Endothelial cell of umbilical vein (primary cell): Measurements from ENCODE around the gene ATAD1. TPM values are rescaled to one million over a fixed set of nuclear protein-coding genes. Genes with fewer than 3 reads are reported as not detected.

Experiments
- BruUV-seq: library from RNA; stranded (reverse); fragments of 400-500 nt; replicated peaks from 2 replicates; lab custom pipeline; 2021; lab: Mats Ljungman, UMichigan
- CTCF ChIA-PET: fragments of 300-600, 350-600 bp; sonication (Branson Sonifier 250); formaldehyde crosslinking; loops from one replicate; lab custom pipeline; 2021; ENCODE audit warnings: antibody characterized with exemption, inconsistent platforms; lab: Charles Lee
- POLR2A ChIA-PET: fragments of 300-600, 350-600 bp; sonication (Branson Sonifier 250); formaldehyde crosslinking; loops from one replicate; lab custom pipeline; 2021; ENCODE audit warnings: antibody characterized with exemption, inconsistent platforms; lab: Charles Lee
- DNase-seq: peaks from one replicate; pipeline ENCODE4 v3.0.0-alpha.2; 2011; ENCODE audit warnings: low read depth, low spot score
- FAIRE-seq: peaks from 2 replicates; lab custom pipeline; 2011; peaks lifted over from hg19 to GRCh38; lab: Jason Lieb, UNC
- H2AFZ ChIP-seq: 2 replicates; pipeline ENCODE4 v1.6.0; 2012; ENCODE audit warnings: low read depth, low read length, control low read depth, inconsistent platforms
- H3K27ac ChIP-seq: 2 replicates; pipeline ENCODE4 v1.5.1; 2011; ENCODE audit warnings: low read depth, mild to moderate bottlenecking, control low read depth, low read length, moderate library complexity; ENCODE audit not compliant: insufficient read depth
- H3K27me3 ChIP-seq, 2 experiments: 2 replicates each; pipeline versions ENCODE4 v1.6.0 to v1.6.1; 2011; ENCODE audit warnings: low read length in 2 of 2, mixed read lengths in 1 of 2; ENCODE audit not compliant: control insufficient read depth in 2 of 2, insufficient read depth in 2 of 2
- H3K36me3 ChIP-seq, 2 experiments: 2 replicates in 1 of 2; 3 replicates in 1 of 2; pipeline ENCODE4 v1.5.1; 2011; ENCODE audit warnings: low read length in 2 of 2, mild to moderate bottlenecking in 1 of 2, moderate library complexity in 1 of 2; ENCODE audit not compliant: control insufficient read depth in 2 of 2, insufficient read depth in 2 of 2; ENCODE audit errors: extremely low read depth in 1 of 2
- H3K4me1 ChIP-seq: 3 replicates; pipeline ENCODE4 v1.5.1; 2011; ENCODE audit warnings: mild to moderate bottlenecking, low read length; ENCODE audit not compliant: control insufficient read depth, insufficient read depth; ENCODE audit errors: extremely low read depth
- H3K4me2 ChIP-seq: 2 replicates; pipeline ENCODE4 v1.6.1; 2011; ENCODE audit warnings: low read length, control low read depth, mixed read lengths; ENCODE audit not compliant: insufficient read depth
- H3K4me3 ChIP-seq, 3 experiments: fragments of 200-600 bp in 1 of 3; sonication (generic), shearing (Covaris generic) in 1 of 3; replicated peaks in 1 of 3; 2 replicates each; pipeline ENCODE4 v1.5.1; 2011 to 2016; ENCODE audit warnings: control low read depth in 3 of 3, low read length in 3 of 3, mild to moderate bottlenecking in 2 of 3, inconsistent platforms in 1 of 3, low read depth in 1 of 3, moderate library complexity in 1 of 3; ENCODE audit not compliant: insufficient read depth in 1 of 3
- H3K79me2 ChIP-seq: 2 replicates; pipeline ENCODE4 v1.6.0; 2012; ENCODE audit warnings: low read length, inconsistent platforms; ENCODE audit not compliant: control insufficient read depth, insufficient read depth
- H3K9ac ChIP-seq: replicated peaks from 2 replicates; pipeline ENCODE3; 2011; ENCODE audit warnings: low read length, control low read depth; ENCODE audit not compliant: insufficient read depth; ENCODE audit errors: extremely low read depth
- H3K9me1 ChIP-seq: replicated peaks from 3 replicates; pipeline ENCODE4 v1.6.0; 2011; ENCODE audit warnings: mild to moderate bottlenecking, low read length; ENCODE audit not compliant: control insufficient read depth, insufficient read depth; ENCODE audit errors: extremely low read depth
- H3K9me3 ChIP-seq: replicated peaks from 2 replicates; pipeline ENCODE4 v1.5.1; 2012; ENCODE audit warnings: low read length, inconsistent platforms; ENCODE audit not compliant: control insufficient read depth, insufficient read depth
- H4K20me1 ChIP-seq: replicated peaks from 2 replicates; pipeline ENCODE3; 2011; ENCODE audit warnings: mild to moderate bottlenecking, low read length; ENCODE audit not compliant: control insufficient read depth, insufficient read depth; ENCODE audit errors: extremely low read depth
- EZH2 ChIP-seq: IDR thresholded peaks from 2 replicates; pipeline ENCODE4 v1.6.1; 2012; ENCODE audit warnings: borderline replicate concordance, low read depth, mild to moderate bottlenecking, moderate library complexity, low read length, inconsistent platforms; ENCODE audit not compliant: severe bottlenecking
- FOS ChIP-seq: IDR thresholded peaks from 2 replicates; pipeline ENCODE4 v1.6.1; 2011; ENCODE audit warnings: mild to moderate bottlenecking, low read length, moderate library complexity, borderline replicate concordance; ENCODE audit not compliant: insufficient read depth
- GATA2 ChIP-seq: IDR thresholded peaks from 2 replicates; pipeline ENCODE4 v1.7.0; 2011; ENCODE audit warnings: low read depth, mild to moderate bottlenecking, moderate library complexity, mixed read lengths, low read length; ENCODE audit not compliant: insufficient read length, insufficient read depth
- JUN ChIP-seq: IDR thresholded peaks from 2 replicates; pipeline ENCODE4 v1.6.1; 2011; ENCODE audit warnings: borderline replicate concordance, low read depth; ENCODE audit not compliant: insufficient read length, insufficient read depth
- MAX ChIP-seq: IDR thresholded peaks from 2 replicates; pipeline ENCODE4 v1.6.1; 2011; ENCODE audit not compliant: insufficient read depth, insufficient read length
- MYC ChIP-seq: IDR thresholded peaks from one replicate; pipeline ENCODE4 v1.6.1; 2011; ENCODE audit warnings: mild to moderate bottlenecking, low read depth, low read length
- POLR2A ChIP-seq: IDR thresholded peaks from 2 replicates; pipeline ENCODE4 v1.6.1; 2012; ENCODE audit warnings: low read depth, mild to moderate bottlenecking, control low read depth, low read length
- POLR2AphosphoS5 ChIP-seq: IDR thresholded peaks from 2 replicates; pipeline ENCODE4 v1.6.1; 2012; ENCODE audit warnings: low read depth, mild to moderate bottlenecking, control low read depth, low read length, moderate library complexity; ENCODE audit not compliant: insufficient read depth
- dilution Hi-C: fragments of 300-500 bp; cut with MboI; formaldehyde crosslinking; loops from one replicate; pipeline ENCODE4 v1.15.0; 2019; ENCODE audit warnings: low sequenced_read_pairs; ENCODE audit not compliant: extremely low pct_ligation_motif_present
- intact Hi-C: fragments of 100-400 bp; cut with micrococcal nuclease; formaldehyde crosslinking; loops from one replicate; pipeline ENCODE4 v1.10.0; 2022
- polyA plus RNA-seq, 4 experiments: library from polyadenylated mRNA; depleted of rRNA in 3 of 4; stranded (reverse) in 3 of 4; unstranded in 1 of 4; fragments of >200 nt; gene quantifications; 2 replicates each; pipeline versions ENCODE4 v1.2.1 to v1.2.3, GENCODE V29; 2011 to 2012; ENCODE audit warnings: missing spikeins in 1 of 4
- total RNA-seq: library from RNA; stranded (reverse); gene quantifications from 2 replicates; pipeline ENCODE4 v1.2.3, GENCODE V29; 2021
- TF ChIP-seq, protein P1 (sequence below), 2 donors: IDR thresholded peaks; 1 replicate in 1 of 2; 2 replicates in 1 of 2; pipeline ENCODE4 v1.5.1; 2011; ENCODE audit warnings: low read length in 2 of 2, mild to moderate bottlenecking in 2 of 2, moderate library complexity in 2 of 2, control low read depth in 1 of 2, inconsistent platforms in 1 of 2, low read depth in 1 of 2; ENCODE audit not compliant: insufficient read depth in 1 of 2; ENCODE audit errors: extremely low read depth in 1 of 2

ATAD1 gene
- total and polyA plus RNA-seq, 2 donors (not counting 3 experiments of a cell fraction or from before 2014, with no cell fraction given): 5.2 to 25.8 TPM

GRCh38 chr10:87867453-87867852, 49.4 kb upstream of the ATAD1 start:
- Histone ChIP-seq H3K79me2 (peaks cover 79% of the 10 kb centered on the region), H3K9me1 (no peaks in the 10 kb centered on the region), H3K4me2 (peak overlapping the region; percentile 99), H3K4me3 (peak overlapping the region; percentile 50 to 99 (median 93)), H3K27me3 (no peaks in the 10 kb centered on the region), H3K9ac (peak overlapping the region; percentile 86), H4K20me1 (peaks cover 3% of the 10 kb centered on the region), H3K4me1 (peaks cover 15% of the 10 kb centered on the region), H3K27ac (peak overlapping the region; percentile 22), H2AFZ (no peak overlapping the region), H3K9me3 (no peaks in the 10 kb centered on the region), H3K36me3 (no peaks in the 10 kb centered on the region)
- dilution Hi-C loops: loop anchor here (25.0 kb wide), 1 partner anchor 695 kb away; no protein-coding TSS in a partner anchor
- TF ChIP-seq EZH2: no peak
- TF ChIP-seq FOS: no peak
- TF ChIP-seq JUN: no peak
- TF ChIP-seq POLR2A: no peak
- TF ChIP-seq, protein P1, sequence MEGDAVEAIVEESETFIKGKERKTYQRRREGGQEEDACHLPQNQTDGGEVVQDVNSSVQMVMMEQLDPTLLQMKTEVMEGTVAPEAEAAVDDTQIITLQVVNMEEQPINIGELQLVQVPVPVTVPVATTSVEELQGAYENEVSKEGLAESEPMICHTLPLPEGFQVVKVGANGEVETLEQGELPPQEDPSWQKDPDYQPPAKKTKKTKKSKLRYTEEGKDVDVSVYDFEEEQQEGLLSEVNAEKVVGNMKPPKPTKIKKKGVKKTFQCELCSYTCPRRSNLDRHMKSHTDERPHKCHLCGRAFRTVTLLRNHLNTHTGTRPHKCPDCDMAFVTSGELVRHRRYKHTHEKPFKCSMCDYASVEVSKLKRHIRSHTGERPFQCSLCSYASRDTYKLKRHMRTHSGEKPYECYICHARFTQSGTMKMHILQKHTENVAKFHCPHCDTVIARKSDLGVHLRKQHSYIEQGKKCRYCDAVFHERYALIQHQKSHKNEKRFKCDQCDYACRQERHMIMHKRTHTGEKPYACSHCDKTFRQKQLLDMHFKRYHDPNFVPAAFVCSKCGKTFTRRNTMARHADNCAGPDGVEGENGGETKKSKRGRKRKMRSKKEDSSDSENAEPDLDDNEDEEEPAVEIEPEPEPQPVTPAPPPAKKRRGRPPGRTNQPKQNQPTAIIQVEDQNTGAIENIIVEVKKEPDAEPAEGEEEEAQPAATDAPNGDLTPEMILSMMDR (IDR thresholded peaks at IDR 0.05; ENCODE audit: extremely low read depth in 1 of 2, insufficient read depth in 1 of 2, low read depth in 1 of 2, low read length in 2 of 2): no peak
- TF ChIP-seq MAX: no peak
- no peak for TF ChIP-seq GATA2
- TF ChIP-seq MYC: no peak
- no peak for TF ChIP-seq POLR2AphosphoS5
- POLR2A ChIA-PET: no interaction called here
- no TSS peak for BruUV-seq
- DNase-seq: peak; percentile 39
- FAIRE-seq: no peak
- CTCF ChIA-PET: no interaction called here
- intact Hi-C loops: loop anchor here (10.0 kb wide), 1 partner anchor 333 kb away; no protein-coding TSS in a partner anchor
